HG02798 (cell line): ENCODE measurements around the gene PITPNM3.

Experiments used
- ATAC-seq: cut with Tn5 transposase; IDR thresholded peaks from one replicate; pipeline ENCODE4 v1.9.1; 2021; ENCODE audit warnings: mild to moderate bottlenecking; ENCODE audit not compliant: unreplicated experiment, poor library complexity

The PITPNM3 gene

GRCh38 chr17:6554871-6555330 lies 1.5 kb downstream of the PITPNM3 start:
- ATAC-seq, result no peak

- no peak for ATAC-seq
Measured at GRCh38 chr17:6554342-6554741, 2.0 kb downstream of the PITPNM3 start.

GRCh38 chr17:6551869-6552531 lies 4.4 kb downstream of the PITPNM3 start:
- no peak for ATAC-seq

- no peak for ATAC-seq
Measured at GRCh38 chr17:6551356-6551755, 5.0 kb downstream of the PITPNM3 start.

GRCh38 chr17:6549384-6550036 lies 6.8 kb downstream of the PITPNM3 start:
- no peak for ATAC-seq

GRCh38 chr17:6548578-6549330 lies 7.6 kb downstream of the PITPNM3 start:
- peak; percentile 60 for ATAC-seq

- ATAC-seq, result no peak
Measured at GRCh38 chr17:6548034-6548433, 8.3 kb downstream of the PITPNM3 start.

GRCh38 chr17:6547336-6547735 lies 9.0 kb downstream of the PITPNM3 start:
- no peak for ATAC-seq

- ATAC-seq, result no peak
Measured at GRCh38 chr17:6546069-6546718, 10.2 kb downstream of the PITPNM3 start.

GRCh38 chr17:6545291-6545690 lies 11.1 kb downstream of the PITPNM3 start:
- ATAC-seq, result no peak

GRCh38 chr17:6544011-6544370 lies 12.4 kb downstream of the PITPNM3 start:
- ATAC-seq, result no peak

- no peak for ATAC-seq
Measured at GRCh38 chr17:6543079-6544010, 13.0 kb downstream of the PITPNM3 start.

- ATAC-seq, result no peak
Measured at GRCh38 chr17:6542577-6542976, 13.8 kb downstream of the PITPNM3 start.

GRCh38 chr17:6541886-6542285 lies 14.5 kb downstream of the PITPNM3 start:
- no peak for ATAC-seq

- no peak for ATAC-seq
Measured at GRCh38 chr17:6539871-6540270, 16.5 kb downstream of the PITPNM3 start.

- ATAC-seq, result no peak
Measured at GRCh38 chr17:6536566-6537065, 19.7 kb downstream of the PITPNM3 start.

- ATAC-seq, result no peak
Measured at GRCh38 chr17:6536053-6536452, 20.3 kb downstream of the PITPNM3 start.

- no peak for ATAC-seq
Measured at GRCh38 chr17:6534846-6535514, 21.4 kb downstream of the PITPNM3 start.

- no peak for ATAC-seq
Measured at GRCh38 chr17:6532441-6532885, 23.9 kb downstream of the PITPNM3 start.
